ENCODE results near the gene CIITA.
"Not testable (repeated sequence)": the region's sequence is repeated elsewhere in the genome, so short reads cannot be mapped to it uniquely, and the experiment has no call there.

Gene CIITA

GRCh38 chr16:10922328-10923145 lies 45.5 kb downstream of the CIITA start:
- DNase-seq, result no peak

GRCh38 chr16:10923146-10923649 lies 46.2 kb downstream of the CIITA start:
- DNase-seq, result no peak

GRCh38 chr16:10923650-10924214 lies 46.7 kb downstream of the CIITA start:
- no peak for DNase-seq

GRCh38 chr16:10925285-10925684 lies 48.3 kb downstream of the CIITA start:
- DNase-seq, result not testable (repeated sequence)

GRCh38 chr16:10926094-10926493 lies 49.1 kb downstream of the CIITA start:
- no peak for DNase-seq

GRCh38 chr16:10926867-10927266 lies 49.9 kb downstream of the CIITA start:
- DNase-seq, result no peak

- no peak for DNase-seq
Measured at GRCh38 chr16:10927497-10928112, 50.6 kb downstream of the CIITA start.

GRCh38 chr16:10929097-10929496 lies 52.1 kb downstream of the CIITA start:
- not testable (repeated sequence) for DNase-seq

GRCh38 chr16:10929853-10930754 lies 53.1 kb downstream of the CIITA start:
- no peak for DNase-seq

GRCh38 chr16:10930755-10931093 lies 53.7 kb downstream of the CIITA start:
- no peak for DNase-seq

GRCh38 chr16:10931134-10931533 lies 54.1 kb downstream of the CIITA start:
- no peak for DNase-seq

- no peak for DNase-seq
Measured at GRCh38 chr16:10931977-10932632, 55.1 kb downstream of the CIITA start.

- DNase-seq, result no peak
Measured at GRCh38 chr16:10932959-10933710, 56.1 kb downstream of the CIITA start.

GRCh38 chr16:10933865-10934264 lies 56.9 kb downstream of the CIITA start:
- no peak for DNase-seq

GRCh38 chr16:10934325-10935107 lies 57.5 kb downstream of the CIITA start:
- DNase-seq, result no peak

GRCh38 chr16:10935226-10935915 lies 58.4 kb downstream of the CIITA start:
- no peak for DNase-seq

GRCh38 chr16:10936272-10936984 lies 59.4 kb downstream of the CIITA start:
- DNase-seq, result no peak

- no peak for DNase-seq
Measured at GRCh38 chr16:10937068-10937859, 60.3 kb downstream of the CIITA start.

GRCh38 chr16:10938321-10938720 lies 61.3 kb downstream of the CIITA start:
- DNase-seq, result no peak

All from COR-L47 (cell line).